Activated CD8-positive, alpha-beta memory T cell treated with anti-CD3 and anti-CD28 coated beads for 36 hours (primary cell): ENCODE measurements around the gene DIAPH2. TPM values are rescaled to one million over a fixed set of nuclear protein-coding genes. Genes with fewer than 3 reads are reported as not detected.

Source experiments
- CTCF ChIA-PET: fragments of 350-600 bp; sonication (Branson Sonifier 250); formaldehyde crosslinking; loops from one replicate; lab custom pipeline; 2021; ENCODE audit warnings: antibody characterized with exemption; lab: Charles Lee
- POLR2A ChIA-PET: fragments of 350-600 bp; sonication (Branson Sonifier 250); formaldehyde crosslinking; loops from one replicate; lab custom pipeline; 2021; ENCODE audit warnings: antibody characterized with exemption; lab: Charles Lee
- total RNA-seq, 2 experiments: library from RNA; stranded (reverse); gene quantifications; one replicate each; pipeline ENCODE4 v1.2.3, GENCODE V29; 2021

Gene DIAPH2
- total RNA-seq, 2 experiments from 2014 or later: 6.1 to 6.6 TPM

- ChIA-PET CTCF (no interaction called here), POLR2A (no interaction called here)
These were observed 326.9 kb downstream of the DIAPH2 start for GRCh38 chrX:97011540-97011939.

GRCh38 chrX:97016106-97016505 is 331.5 kb downstream of the DIAPH2 start:
- ChIA-PET CTCF (no interaction called here), POLR2A (interaction anchor here (0.7 kb wide), 1 partner anchor 452 kb away, joined by 9 read pairs; no protein-coding TSS in a partner anchor)

- POLR2A ChIA-PET: no interaction called here
- CTCF ChIA-PET: no interaction called here
These were observed 337.0 kb downstream of the DIAPH2 start for GRCh38 chrX:97021680-97022079.

GRCh38 chrX:97026406-97026805 is 341.8 kb downstream of the DIAPH2 start:
- POLR2A ChIA-PET: no interaction called here
- CTCF ChIA-PET: no interaction called here

- CTCF ChIA-PET: no interaction called here
These were observed 342.8 kb downstream of the DIAPH2 start for GRCh38 chrX:97027384-97027922.

GRCh38 chrX:97030463-97030862 is 345.8 kb downstream of the DIAPH2 start:
- ChIA-PET CTCF (no interaction called here), POLR2A (no interaction called here)

More at GRCh38 chrX:97027384-97027922, 342.8 kb downstream of the DIAPH2 start:
- POLR2A ChIA-PET: no interaction called here

- CTCF ChIA-PET: no interaction called here
- POLR2A ChIA-PET: no interaction called here
These were observed 346.3 kb downstream of the DIAPH2 start for GRCh38 chrX:97030947-97031346.

GRCh38 chrX:97039363-97040029 is 354.9 kb downstream of the DIAPH2 start:
- ChIA-PET POLR2A (no interaction called here), CTCF (no interaction called here)

GRCh38 chrX:97045470-97045869 is 360.8 kb downstream of the DIAPH2 start:
- POLR2A ChIA-PET: no interaction called here
- CTCF ChIA-PET: no interaction called here

GRCh38 chrX:97046867-97047266 is 362.2 kb downstream of the DIAPH2 start:
- POLR2A ChIA-PET: no interaction called here

GRCh38 chrX:97050392-97050791 is 365.8 kb downstream of the DIAPH2 start:
- CTCF ChIA-PET: no interaction called here
- POLR2A ChIA-PET: no interaction called here

More at GRCh38 chrX:97046867-97047266, 362.2 kb downstream of the DIAPH2 start:
- CTCF ChIA-PET: no interaction called here

GRCh38 chrX:97057349-97057909 is 372.8 kb downstream of the DIAPH2 start:
- POLR2A ChIA-PET: no interaction called here
- CTCF ChIA-PET: no interaction called here

- ChIA-PET CTCF (no interaction called here), POLR2A (no interaction called here)
These were observed 375.4 kb downstream of the DIAPH2 start for GRCh38 chrX:97060020-97060419.

GRCh38 chrX:97065066-97065465 is 380.4 kb downstream of the DIAPH2 start:
- ChIA-PET POLR2A (no interaction called here), CTCF (no interaction called here)

GRCh38 chrX:97065973-97066372 is 381.3 kb downstream of the DIAPH2 start:
- ChIA-PET POLR2A (no interaction called here), CTCF (no interaction called here)

- ChIA-PET POLR2A (no interaction called here), CTCF (no interaction called here)
These were observed 381.7 kb downstream of the DIAPH2 start for GRCh38 chrX:97066381-97066780.

GRCh38 chrX:97070346-97070745 is 385.7 kb downstream of the DIAPH2 start:
- CTCF ChIA-PET: no interaction called here
- POLR2A ChIA-PET: no interaction called here

GRCh38 chrX:97074400-97074799 is 389.8 kb downstream of the DIAPH2 start:
- ChIA-PET POLR2A (no interaction called here), CTCF (no interaction called here)

- ChIA-PET POLR2A (no interaction called here), CTCF (no interaction called here)
These were observed 404.5 kb downstream of the DIAPH2 start for GRCh38 chrX:97089116-97089515.

- ChIA-PET CTCF (no interaction called here), POLR2A (no interaction called here)
These were observed 411.7 kb downstream of the DIAPH2 start for GRCh38 chrX:97096385-97096784.

- ChIA-PET CTCF (no interaction called here), POLR2A (no interaction called here)
These were observed 418.3 kb downstream of the DIAPH2 start for GRCh38 chrX:97102938-97103337.
